GM12892 (cell line): ENCODE measurements around the gene CPPED1.

Source experiments
- POLR2A ChIP-seq: IDR thresholded peaks from 2 replicates; pipeline ENCODE4 v1.6.1; 2011; ENCODE audit warnings: low read depth, low read length, control low read depth
- POLR2AphosphoS5 ChIP-seq: IDR thresholded peaks from 2 replicates; pipeline ENCODE4 v1.6.1; 2011; ENCODE audit warnings: low read depth, low read length, control low read depth
- TAF1 ChIP-seq: IDR thresholded peaks from 2 replicates; pipeline ENCODE4 v1.6.1; 2011; ENCODE audit warnings: low read depth, mild to moderate bottlenecking, control low read depth, low read length, borderline replicate concordance

- TF ChIP-seq POLR2A (no peak), TAF1 (no peak), POLR2AphosphoS5 (no peak)
Observed at GRCh38 chr16:12652924-12653323, 150.8 kb downstream of the CPPED1 start.
